ENCODE data around the gene PARS2. TPM values are rescaled to one million over a fixed set of nuclear protein-coding genes. Genes with fewer than 3 reads are reported as not detected.

PARS2 gene
- total and polyA plus RNA-seq, 4 donors, result 2.1 to 4.1 (median 3.3) TPM

GRCh38 chr1:54750596-54750995 is 13.7 kb downstream of the PARS2 start (continued):
- no peak for TF ChIP-seq ATF3 (IDR thresholded peaks at IDR 0.05)

GRCh38 chr1:54748094-54748835 is 16.1 kb downstream of the PARS2 start:
- whole genome bisulfite sequencing, result 90% methylated on average over 14 of the region's 14 CpGs
- TF ChIP-seq EGR1 (IDR thresholded peaks at IDR 0.05; ENCODE audit: low read depth in 2 of 2) (no peak), HNF4G (IDR thresholded peaks at IDR 0.05) (no peak), SP1 (IDR thresholded peaks at IDR 0.05) (no peak), JUND (IDR thresholded peaks at IDR 0.05) (no peak), RAD21 (IDR thresholded peaks at IDR 0.05) (no peak), RXRA (IDR thresholded peaks at IDR 0.05) (no peak), REST (IDR thresholded peaks at IDR 0.05) (no peak), TAF1 (conservative IDR thresholded peaks at IDR 0.05) (no peak), CTCF (IDR thresholded peaks at IDR 0.05; ENCODE audit: low read depth, low read length, missing input control) (no peak), FOXA1 (IDR thresholded peaks at IDR 0.05) (no peak), MAX (IDR thresholded peaks at IDR 0.05) (no peak), HNF4A (conservative IDR thresholded peaks at IDR 0.05) (no peak), YY1 (IDR thresholded peaks at IDR 0.05) (no peak), GABPA (IDR thresholded peaks at IDR 0.05 in 1 of 2, conservative IDR thresholded peaks at IDR 0.05 in 1 of 2) (no peak), ZBTB33 (IDR thresholded peaks at IDR 0.05) (no peak)
- Histone ChIP-seq H3K27ac (ENCODE audit: low read depth in 1 of 2, low read length in 2 of 2) (no peak overlapping the region), H3K27me3 (ENCODE audit: control insufficient read depth in 4 of 4, insufficient read depth in 4 of 4, low read length in 3 of 4) (no peaks in the 10 kb centered on the region), H3K36me3 (ENCODE audit: control insufficient read depth in 4 of 4, insufficient read depth in 3 of 4, low read depth in 1 of 4, low read length in 3 of 4) (peaks cover 0 to under 1% (median 0%) of the 10 kb centered on the region in 4 donors), H3K9ac (ENCODE audit: low read depth in 1 of 2, low read length in 2 of 2) (no peak overlapping the region), H3K4me3 (ENCODE audit: low read depth in 1 of 3, low read length in 3 of 3) (no peak overlapping the region), H3K9me3 (ENCODE audit: control insufficient read depth in 4 of 4, low read length in 3 of 4) (no peaks in the 10 kb centered on the region), H3K4me1 (ENCODE audit: control insufficient read depth in 4 of 4, insufficient read depth in 4 of 4, low read length in 3 of 4) (no peaks in the 10 kb centered on the region)
- no peak for DNase-seq (ENCODE audit: low spot score)

Data from liver (tissue), 9 donors.